ENCODE results near the gene RIN3.

DNA sequence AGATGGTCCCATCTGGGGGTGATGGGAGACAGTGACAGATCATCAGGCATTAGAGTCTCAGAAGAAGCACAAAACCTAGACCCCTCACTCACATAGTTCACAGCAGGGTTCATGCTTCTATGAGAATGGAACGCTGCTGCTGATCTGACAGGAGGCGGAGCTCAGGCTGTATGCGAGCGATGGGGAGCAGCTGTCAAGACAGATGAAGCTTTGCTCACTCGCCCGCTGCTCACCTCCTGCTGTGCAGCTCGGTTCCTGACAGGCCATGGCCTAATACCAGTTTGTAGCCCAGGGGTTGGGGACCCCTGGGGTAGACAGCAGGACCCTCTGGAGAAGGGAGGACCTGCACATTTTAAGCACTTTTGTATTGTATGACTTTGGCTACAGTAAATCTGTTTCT, 123.6 kb downstream of the RIN3 start:
- TF ChIP-seq EZH2 (IDR thresholded peaks at IDR 0.05; ENCODE audit: low read length, unreplicated experiment): no peak
- TF ChIP-seq, protein P1, sequence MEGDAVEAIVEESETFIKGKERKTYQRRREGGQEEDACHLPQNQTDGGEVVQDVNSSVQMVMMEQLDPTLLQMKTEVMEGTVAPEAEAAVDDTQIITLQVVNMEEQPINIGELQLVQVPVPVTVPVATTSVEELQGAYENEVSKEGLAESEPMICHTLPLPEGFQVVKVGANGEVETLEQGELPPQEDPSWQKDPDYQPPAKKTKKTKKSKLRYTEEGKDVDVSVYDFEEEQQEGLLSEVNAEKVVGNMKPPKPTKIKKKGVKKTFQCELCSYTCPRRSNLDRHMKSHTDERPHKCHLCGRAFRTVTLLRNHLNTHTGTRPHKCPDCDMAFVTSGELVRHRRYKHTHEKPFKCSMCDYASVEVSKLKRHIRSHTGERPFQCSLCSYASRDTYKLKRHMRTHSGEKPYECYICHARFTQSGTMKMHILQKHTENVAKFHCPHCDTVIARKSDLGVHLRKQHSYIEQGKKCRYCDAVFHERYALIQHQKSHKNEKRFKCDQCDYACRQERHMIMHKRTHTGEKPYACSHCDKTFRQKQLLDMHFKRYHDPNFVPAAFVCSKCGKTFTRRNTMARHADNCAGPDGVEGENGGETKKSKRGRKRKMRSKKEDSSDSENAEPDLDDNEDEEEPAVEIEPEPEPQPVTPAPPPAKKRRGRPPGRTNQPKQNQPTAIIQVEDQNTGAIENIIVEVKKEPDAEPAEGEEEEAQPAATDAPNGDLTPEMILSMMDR (conservative IDR thresholded peaks at IDR 0.05; ENCODE audit: low read depth, low read length): no peak
- TF ChIP-seq EZH2phosphoT487 (IDR thresholded peaks at IDR 0.05; ENCODE audit: borderline replicate concordance, low read length): no peak

Data from PC-3 (cell line).